HepG2 (cell line): ENCODE measurements around the gene GSC.
"Not testable (repeated sequence)": the region's sequence is repeated elsewhere in the genome, so short reads cannot be mapped to it uniquely, and the experiment has no call there.

ENCODE experiments used
- CEBPB ChIP-seq: IDR thresholded peaks from 2 replicates; pipeline ENCODE4 v1.6.1; 2011; ENCODE audit warnings: low read depth, low read length, improper control_type of control experiment, borderline replicate concordance
- GABPA ChIP-seq, 2 experiments: IDR thresholded peaks; 2 replicates each; pipeline ENCODE4 v1.6.1; 2011 to 2016; ENCODE audit warnings: low read depth in 2 of 2, low read length in 1 of 2, missing biosample characterization in 1 of 2, missing genetic modification characterization in 1 of 2
- GPN1 ChIP-seq: sonication (generic); formaldehyde crosslinking; IDR thresholded peaks from 2 replicates; pipeline ENCODE4 v1.5.1; 2020; ENCODE audit warnings: missing genetic modification reagents, borderline replicate concordance
- MAFK ChIP-seq, 2 experiments: IDR thresholded peaks in 1 of 2; conservative IDR thresholded peaks in 1 of 2; 2 replicates each; pipeline ENCODE4 v1.6.1; 2011; ENCODE audit warnings: improper control_type of control experiment in 2 of 2, low read length in 2 of 2
- NPAS2 ChIP-seq: sonication (generic); formaldehyde crosslinking; IDR thresholded peaks from 2 replicates; pipeline ENCODE4 v1.8.0; 2022; ENCODE audit warnings: mild to moderate bottlenecking, missing genetic modification reagents, borderline replicate concordance
- NR3C1 ChIP-seq: sonication (generic); formaldehyde crosslinking; IDR thresholded peaks from 2 replicates; pipeline ENCODE4 v1.4.0; 2020; ENCODE audit warnings: missing genetic modification reagents
- POLR2AphosphoS2 ChIP-seq: IDR thresholded peaks from 2 replicates; pipeline ENCODE4 v1.6.1; 2011; ENCODE audit warnings: low read depth, low read length, improper control_type of control experiment
- SP4 ChIP-seq: sonication (generic); formaldehyde crosslinking; IDR thresholded peaks from 2 replicates; pipeline ENCODE4 v1.8.1; 2023; ENCODE audit warnings: mild to moderate bottlenecking, missing genetic modification reagents
- ZNF235 ChIP-seq: sonication (generic); formaldehyde crosslinking; IDR thresholded peaks from 2 replicates; pipeline ENCODE4 v1.8.1; 2023; ENCODE audit warnings: mild to moderate bottlenecking, missing genetic modification reagents, borderline replicate concordance
- ZNF292 ChIP-seq: sonication (generic); formaldehyde crosslinking; IDR thresholded peaks from 2 replicates; pipeline ENCODE4 v1.8.1; 2022; ENCODE audit warnings: mild to moderate bottlenecking, low read depth, missing genetic modification reagents, borderline replicate concordance
- ZNF362 ChIP-seq: sonication (generic); formaldehyde crosslinking; IDR thresholded peaks from 2 replicates; pipeline ENCODE4 v1.4.0; 2020; ENCODE audit warnings: missing genetic modification reagents, mild to moderate bottlenecking, borderline replicate concordance
- ZNF407 ChIP-seq: sonication (generic); formaldehyde crosslinking; IDR thresholded peaks from one replicate; pipeline ENCODE4 v1.5.1; 2020; ENCODE audit warnings: mild to moderate bottlenecking, missing genetic modification reagents; ENCODE audit errors: not compliant biosample characterization
- ZNF776 ChIP-seq: sonication (generic); formaldehyde crosslinking; IDR thresholded peaks from 2 replicates; pipeline ENCODE4 v1.4.0; 2020; ENCODE audit warnings: mild to moderate bottlenecking, missing genetic modification reagents
- TF ChIP-seq, protein P1 (sequence below): sonication (generic); formaldehyde crosslinking; IDR thresholded peaks from 2 replicates; pipeline ENCODE4 v1.8.1; 2023; ENCODE audit warnings: missing genetic modification reagents, inconsistent platforms, borderline replicate concordance

GRCh38 chr14:94728440-94728839, 41.5 kb downstream of the GSC start:
- TF ChIP-seq ZNF235 (CRISPR knock-in tag); NPAS2 (CRISPR knock-in tag); GPN1 (CRISPR knock-in tag); ZNF407; NR3C1 (CRISPR knock-in tag); CEBPB; ZNF292 (CRISPR knock-in tag); MAFK (conservative IDR thresholded peaks at IDR 0.05 in 1 of 2, IDR thresholded peaks at IDR 0.05 in 1 of 2; ENCODE audit: low read length in 2 of 2); ZNF776 (CRISPR knock-in tag); GABPA (IDR thresholded peaks at IDR 0.05; ENCODE audit: low read depth, low read length); GABPA (CRISPR knock-in tag; IDR thresholded peaks at IDR 0.05; ENCODE audit: low read depth); POLR2AphosphoS2; SP4 (CRISPR knock-in tag); ZNF362: not testable (repeated sequence)
- TF ChIP-seq, protein P1, sequence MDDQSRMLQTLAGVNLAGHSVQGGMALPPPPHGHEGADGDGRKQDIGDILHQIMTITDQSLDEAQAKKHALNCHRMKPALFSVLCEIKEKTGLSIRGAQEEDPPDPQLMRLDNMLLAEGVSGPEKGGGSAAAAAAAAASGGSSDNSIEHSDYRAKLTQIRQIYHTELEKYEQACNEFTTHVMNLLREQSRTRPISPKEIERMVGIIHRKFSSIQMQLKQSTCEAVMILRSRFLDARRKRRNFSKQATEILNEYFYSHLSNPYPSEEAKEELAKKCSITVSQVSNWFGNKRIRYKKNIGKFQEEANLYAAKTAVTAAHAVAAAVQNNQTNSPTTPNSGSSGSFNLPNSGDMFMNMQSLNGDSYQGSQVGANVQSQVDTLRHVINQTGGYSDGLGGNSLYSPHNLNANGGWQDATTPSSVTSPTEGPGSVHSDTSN (CRISPR knock-in tag), result not testable (repeated sequence)
